Subcutaneous abdominal adipose tissue (tissue), 5 donors: Measurements from ENCODE around the gene TBC1D22A.
"Not testable (repeated sequence)": the region's sequence is repeated elsewhere in the genome, so short reads cannot be mapped to it uniquely, and the experiment has no call there.

Experiments
- H3K27ac ChIP-seq: one replicate; pipeline ENCODE4 v1.7.0; 2013; ENCODE audit warnings: low read depth, mild to moderate bottlenecking, inconsistent platforms, low read length, moderate library complexity
- H3K27me3 ChIP-seq, 5 donors: one replicate each; pipeline ENCODE4 v1.7.0; 2013; ENCODE audit warnings: low read length in 5 of 5, inconsistent platforms in 1 of 5; ENCODE audit not compliant: control insufficient read depth in 5 of 5, insufficient read depth in 4 of 5
- H3K36me3 ChIP-seq, 5 donors: one replicate each; pipeline ENCODE4 v1.7.0; 2013; ENCODE audit warnings: low read length in 5 of 5; ENCODE audit not compliant: control insufficient read depth in 5 of 5, insufficient read depth in 5 of 5
- H3K4me1 ChIP-seq, 5 donors: one replicate each; pipeline ENCODE4 v1.7.0; 2013; ENCODE audit warnings: low read length in 5 of 5, mild to moderate bottlenecking in 3 of 5, moderate library complexity in 1 of 5; ENCODE audit not compliant: control insufficient read depth in 5 of 5, insufficient read depth in 5 of 5
- H3K4me3 ChIP-seq, 5 donors: one replicate each; pipeline ENCODE4 v1.7.0; 2013; ENCODE audit warnings: low read length in 5 of 5, low read depth in 1 of 5
- H3K9ac ChIP-seq, 5 donors: one replicate each; pipeline ENCODE4 v1.7.0; 2013; ENCODE audit warnings: low read length in 5 of 5, mild to moderate bottlenecking in 4 of 5, moderate library complexity in 3 of 5
- H3K9me3 ChIP-seq, 5 donors: one replicate each; pipeline ENCODE4 v1.7.0; 2013; ENCODE audit warnings: low read length in 5 of 5; ENCODE audit not compliant: control insufficient read depth in 5 of 5
- donor health status: healthy.
- donor health status: healthy.
- donor health status: healthy.
- donor health status: healthy.
- donor health status: healthy.

Gene TBC1D22A

GRCh38 chr22:47167921-47168320 is 405.5 kb downstream of the TBC1D22A start:
- not testable (repeated sequence) for H3K27ac ChIP-seq, H3K9ac ChIP-seq, H3K4me3 ChIP-seq, H3K27me3 ChIP-seq, H3K9me3 ChIP-seq
- H3K36me3 ChIP-seq: peaks cover 0 to 44% (median 8%) of the 10 kb centered on the region in 5 donors
- peaks cover 0 to 20% (median 0%) of the 10 kb centered on the region in 5 donors for H3K4me1 ChIP-seq

- H3K27ac ChIP-seq: no peak overlapping the region
- H3K4me1 ChIP-seq: peaks cover 0 to 19% (median 0%) of the 10 kb centered on the region in 5 donors
- peaks cover 0 to 45% (median 8%) of the 10 kb centered on the region in 5 donors for H3K36me3 ChIP-seq
- no peaks in the 10 kb centered on the region for H3K27me3 ChIP-seq
- H3K9me3 ChIP-seq: no peaks in the 10 kb centered on the region
- H3K4me3 ChIP-seq: no peak overlapping the region
- H3K9ac ChIP-seq: no peak overlapping the region
Observed at GRCh38 chr22:47168441-47168840, 406.0 kb downstream of the TBC1D22A start.

GRCh38 chr22:47168900-47169800 is 406.7 kb downstream of the TBC1D22A start:
- Histone ChIP-seq H3K9me3 (no peaks in the 10 kb centered on the region), H3K27ac (no peak overlapping the region), H3K36me3 (peaks cover 0 to 48% (median 8%) of the 10 kb centered on the region in 5 donors), H3K4me1 (peaks cover 0 to 13% (median 0%) of the 10 kb centered on the region in 5 donors), H3K9ac (no peak overlapping the region), H3K4me3 (no peak overlapping the region), H3K27me3 (no peaks in the 10 kb centered on the region)

GRCh38 chr22:47169801-47170140 is 407.3 kb downstream of the TBC1D22A start:
- Histone ChIP-seq H3K27ac (no peak overlapping the region), H3K9me3 (no peaks in the 10 kb centered on the region), H3K9ac (no peak overlapping the region), H3K27me3 (no peaks in the 10 kb centered on the region), H3K4me3 (no peak overlapping the region), H3K4me1 (peaks cover 0 to 9% (median 0%) of the 10 kb centered on the region in 5 donors), H3K36me3 (peaks cover 0 to 48% (median 8%) of the 10 kb centered on the region in 5 donors)

- not testable (repeated sequence) for H3K9me3 ChIP-seq, H3K9ac ChIP-seq, H3K27me3 ChIP-seq, H3K27ac ChIP-seq, H3K4me3 ChIP-seq, H3K4me1 ChIP-seq
- peaks cover 0 to 52% (median 14%) of the 10 kb centered on the region in 5 donors for H3K36me3 ChIP-seq
Observed at GRCh38 chr22:47170511-47171440, 408.3 kb downstream of the TBC1D22A start.

GRCh38 chr22:47171441-47172221 is 409.2 kb downstream of the TBC1D22A start:
- H3K4me1 ChIP-seq: peaks cover 0 to 8% (median 0%) of the 10 kb centered on the region in 5 donors
- no peak overlapping the region for H3K4me3 ChIP-seq
- H3K9me3 ChIP-seq: no peaks in the 10 kb centered on the region
- H3K9ac ChIP-seq: no peak overlapping the region
- H3K27me3 ChIP-seq: no peaks in the 10 kb centered on the region
- H3K36me3 ChIP-seq: peaks cover 0 to 51% (median 14%) of the 10 kb centered on the region in 5 donors
- no peak overlapping the region for H3K27ac ChIP-seq

- H3K36me3 ChIP-seq: peaks cover 0 to 43% (median 16%) of the 10 kb centered on the region in 5 donors
- H3K27ac ChIP-seq: no peak overlapping the region
Observed at GRCh38 chr22:47172771-47173534, 410.5 kb downstream of the TBC1D22A start.

GRCh38 chr22:47173535-47174021 is 411.1 kb downstream of the TBC1D22A start:
- Histone ChIP-seq H3K9ac (no peak overlapping the region), H3K27me3 (no peaks in the 10 kb centered on the region), H3K36me3 (peaks cover 0 to 43% (median 16%) of the 10 kb centered on the region in 5 donors)

More at GRCh38 chr22:47172771-47173534, 410.5 kb downstream of the TBC1D22A start:
- H3K9ac ChIP-seq: no peak overlapping the region
- peaks cover 0 to 8% (median 0%) of the 10 kb centered on the region in 5 donors for H3K4me1 ChIP-seq
- H3K27me3 ChIP-seq: no peaks in the 10 kb centered on the region
- H3K9me3 ChIP-seq: no peaks in the 10 kb centered on the region
- no peak overlapping the region for H3K4me3 ChIP-seq

GRCh38 chr22:47174096-47174495 is 411.6 kb downstream of the TBC1D22A start:
- Histone ChIP-seq H3K9ac (no peak overlapping the region), H3K4me1 (peaks cover 0 to 8% (median 0%) of the 10 kb centered on the region in 5 donors), H3K4me3 (no peak overlapping the region), H3K27ac (no peak overlapping the region), H3K27me3 (no peaks in the 10 kb centered on the region), H3K9me3 (no peaks in the 10 kb centered on the region), H3K36me3 (peaks cover 0 to 38% (median 13%) of the 10 kb centered on the region in 5 donors)

More at GRCh38 chr22:47173535-47174021, 411.1 kb downstream of the TBC1D22A start:
- Histone ChIP-seq H3K27ac (no peak overlapping the region), H3K4me3 (no peak overlapping the region), H3K9me3 (no peaks in the 10 kb centered on the region), H3K4me1 (peaks cover 0 to 8% (median 0%) of the 10 kb centered on the region in 5 donors)
